Colonic mucosa (tissue), 4 donors: ENCODE measurements around the gene SLC9A3. TPM values are rescaled to one million over a fixed set of nuclear protein-coding genes. Genes with fewer than 3 reads are reported as not detected.
A peak's percentile ranks its signal among the peaks of the same experiment; 100 is the strongest.
"Not testable (repeated sequence)": the region's sequence is repeated elsewhere in the genome, so short reads cannot be mapped to it uniquely, and the experiment has no call there.

Source experiments
- DNase-seq: peaks from one replicate; pipeline ENCODE4 v3.0.0-alpha.2; 2020
- H3K27ac ChIP-seq: fragments of 200-600 bp; one replicate; pipeline ENCODE4 v1.8.0; 2021
- H3K27me3 ChIP-seq: fragments of 200-600 bp; one replicate; pipeline ENCODE4 v1.8.0; 2021
- H3K36me3 ChIP-seq: fragments of 200-600 bp; one replicate; pipeline ENCODE4 v1.8.0; 2021
- H3K4me1 ChIP-seq: fragments of 200-600 bp; one replicate; pipeline ENCODE4 v1.8.0; 2021; ENCODE audit warnings: mild to moderate bottlenecking
- H3K4me3 ChIP-seq: fragments of 200-600 bp; one replicate; pipeline ENCODE4 v1.8.0; 2021
- H3K9ac ChIP-seq, 2 donors: one replicate each; pipeline ENCODE4 v1.7.0; 2013; ENCODE audit warnings: control low read depth in 2 of 2, low read depth in 2 of 2, low read length in 2 of 2
- H3K9me3 ChIP-seq: fragments of 200-600 bp; one replicate; pipeline ENCODE4 v1.8.0; 2021
- intact Hi-C: fragments of 100-400 bp; cut with DNase I; formaldehyde crosslinking; loops from one replicate; pipeline ENCODE4 v1.14.1; 2022
- total RNA-seq, 2 donors: library from RNA; stranded (reverse); fragmentation: NEBNext Ultra II Directional in 1 of 2; extraction: Animal tissue kit (Norgen Biotek cat#: 25700) in 1 of 2; gene quantifications; one replicate each; pipeline ENCODE4 v1.2.1, GENCODE V29; 2021
- TF ChIP-seq, protein P1 (sequence below): fragments of 200-600 bp; IDR thresholded peaks from one replicate; pipeline ENCODE4 v1.8.0; 2022; ENCODE audit warnings: antibody characterized with exemption, mild to moderate bottlenecking
- donor health status: healthy.
- donor health status: DM: no; HTN: no; CAD: no.
- donor health status: DM: no; HTN: no; CAD: no.

SLC9A3 gene
- total RNA-seq, 2 donors from 2014 or later = 70.0 to 78.8 TPM

- Histone ChIP-seq H3K36me3 (no peaks in the 10 kb centered on the region), H3K4me3 (no peak overlapping the region), H3K27me3 (no peaks in the 10 kb centered on the region), H3K4me1 (no peaks in the 10 kb centered on the region), H3K9me3 (no peaks in the 10 kb centered on the region), H3K27ac (no peak overlapping the region), H3K9ac (no peak overlapping the region)
- DNase-seq = no peak
- TF ChIP-seq, protein P1, sequence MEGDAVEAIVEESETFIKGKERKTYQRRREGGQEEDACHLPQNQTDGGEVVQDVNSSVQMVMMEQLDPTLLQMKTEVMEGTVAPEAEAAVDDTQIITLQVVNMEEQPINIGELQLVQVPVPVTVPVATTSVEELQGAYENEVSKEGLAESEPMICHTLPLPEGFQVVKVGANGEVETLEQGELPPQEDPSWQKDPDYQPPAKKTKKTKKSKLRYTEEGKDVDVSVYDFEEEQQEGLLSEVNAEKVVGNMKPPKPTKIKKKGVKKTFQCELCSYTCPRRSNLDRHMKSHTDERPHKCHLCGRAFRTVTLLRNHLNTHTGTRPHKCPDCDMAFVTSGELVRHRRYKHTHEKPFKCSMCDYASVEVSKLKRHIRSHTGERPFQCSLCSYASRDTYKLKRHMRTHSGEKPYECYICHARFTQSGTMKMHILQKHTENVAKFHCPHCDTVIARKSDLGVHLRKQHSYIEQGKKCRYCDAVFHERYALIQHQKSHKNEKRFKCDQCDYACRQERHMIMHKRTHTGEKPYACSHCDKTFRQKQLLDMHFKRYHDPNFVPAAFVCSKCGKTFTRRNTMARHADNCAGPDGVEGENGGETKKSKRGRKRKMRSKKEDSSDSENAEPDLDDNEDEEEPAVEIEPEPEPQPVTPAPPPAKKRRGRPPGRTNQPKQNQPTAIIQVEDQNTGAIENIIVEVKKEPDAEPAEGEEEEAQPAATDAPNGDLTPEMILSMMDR = no peak
- intact Hi-C loops = no loop called here
Measured at GRCh38 chr5:560792-561166, 36.5 kb upstream of the SLC9A3 start.

DNA sequence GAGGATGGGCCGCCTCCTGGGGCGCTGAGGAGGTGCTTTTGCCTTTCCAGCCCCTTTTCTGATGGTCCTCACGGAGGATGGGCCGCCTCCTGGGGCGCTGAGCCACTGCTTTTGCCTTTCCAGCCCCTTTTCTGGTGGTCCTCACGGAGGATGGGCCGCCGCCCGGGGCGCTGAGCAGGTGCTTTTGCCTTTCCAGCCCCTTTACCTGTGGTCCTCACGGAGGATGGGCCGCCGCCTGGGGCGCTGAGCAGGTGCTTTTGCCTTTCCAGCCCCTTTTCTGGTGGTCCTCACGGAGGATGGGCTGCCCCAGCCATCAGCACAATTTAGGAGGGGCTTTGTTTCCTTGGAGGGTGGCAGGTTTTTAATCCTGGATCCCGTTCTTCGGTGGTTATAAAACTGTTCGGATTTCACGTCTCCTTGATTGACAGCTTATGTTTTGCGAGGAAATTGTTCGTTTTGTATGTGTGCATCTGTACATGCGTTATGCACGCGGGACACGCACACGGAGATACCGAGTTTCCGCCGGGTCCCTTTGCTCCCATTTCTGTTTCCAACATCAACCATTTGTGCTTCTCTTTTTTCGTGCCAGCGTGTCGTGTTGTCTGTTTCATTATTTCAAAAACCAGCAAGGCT lies 34.7 kb upstream of the SLC9A3 start:
- Histone ChIP-seq H3K27ac (no peak overlapping the region), H3K4me1 (no peaks in the 10 kb centered on the region), H3K9ac (no peak overlapping the region), H3K9me3 (no peaks in the 10 kb centered on the region), H3K4me3 (no peak overlapping the region), H3K36me3 (no peaks in the 10 kb centered on the region), H3K27me3 (no peaks in the 10 kb centered on the region)
- intact Hi-C loops = no loop called here
- DNase-seq = no peak
- TF ChIP-seq, protein P1 = no peak

GRCh38 chr5:558326-558725 lies 34.1 kb upstream of the SLC9A3 start:
- H3K4me1 ChIP-seq = no peaks in the 10 kb centered on the region
- no peak for DNase-seq
- no peak overlapping the region for H3K9ac ChIP-seq
- H3K27ac ChIP-seq = no peak overlapping the region
- intact Hi-C loops = no loop called here
- H3K27me3 ChIP-seq = no peaks in the 10 kb centered on the region
- no peaks in the 10 kb centered on the region for H3K36me3 ChIP-seq
- TF ChIP-seq, protein P1 = no peak
- H3K9me3 ChIP-seq = no peaks in the 10 kb centered on the region
- H3K4me3 ChIP-seq = no peak overlapping the region

DNA sequence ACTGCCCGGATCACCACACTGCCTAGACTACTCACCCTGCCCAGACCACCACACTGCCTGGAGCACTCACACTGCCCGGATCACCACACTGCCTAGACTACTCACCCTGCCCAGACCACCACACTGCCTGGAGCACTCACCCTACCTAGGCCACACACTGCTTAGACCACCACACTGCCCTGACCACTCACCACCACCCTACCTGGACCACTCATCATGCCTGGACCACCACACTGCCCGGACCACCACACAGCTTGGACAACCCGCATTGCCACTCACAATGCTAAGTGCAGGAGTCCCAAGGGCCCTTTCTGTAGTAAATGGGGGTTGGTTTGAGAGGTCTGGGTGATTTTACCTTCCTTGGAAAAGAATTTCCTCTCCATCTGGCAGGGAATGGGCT lies 33.7 kb upstream of the SLC9A3 start:
- H3K9ac ChIP-seq, H3K27me3 ChIP-seq, intact Hi-C loops, H3K27ac ChIP-seq, DNase-seq, H3K4me1 ChIP-seq, H3K4me3 ChIP-seq, H3K9me3 ChIP-seq, H3K36me3 ChIP-seq: not testable (repeated sequence)

GRCh38 chr5:556909-557441 lies 32.7 kb upstream of the SLC9A3 start:
- TF ChIP-seq, protein P1 = no peak
- intact Hi-C loops = no loop called here
- H3K4me1 ChIP-seq = no peaks in the 10 kb centered on the region
- no peak overlapping the region for H3K27ac ChIP-seq
- no peaks in the 10 kb centered on the region for H3K27me3 ChIP-seq
- H3K9me3 ChIP-seq = no peaks in the 10 kb centered on the region
- H3K9ac ChIP-seq = peak overlapping the region in 1 of 2 donors; percentile 9
- no peaks in the 10 kb centered on the region for H3K36me3 ChIP-seq
- DNase-seq = peak; percentile 59
- no peak overlapping the region for H3K4me3 ChIP-seq

GRCh38 chr5:555058-555623 lies 30.9 kb upstream of the SLC9A3 start:
- Histone ChIP-seq H3K36me3 (no peaks in the 10 kb centered on the region), H3K4me1 (no peaks in the 10 kb centered on the region), H3K9ac (no peak overlapping the region), H3K27me3 (no peaks in the 10 kb centered on the region), H3K27ac (no peak overlapping the region), H3K4me3 (no peak overlapping the region), H3K9me3 (no peaks in the 10 kb centered on the region)
- intact Hi-C loops = no loop called here
- DNase-seq = peak; percentile 41
- TF ChIP-seq, protein P1 = no peak
